Measurements from ENCODE around the gene AMPD3.
A peak's percentile ranks its signal among the peaks of the same experiment; 100 is the strongest.

Gene AMPD3

DNA sequence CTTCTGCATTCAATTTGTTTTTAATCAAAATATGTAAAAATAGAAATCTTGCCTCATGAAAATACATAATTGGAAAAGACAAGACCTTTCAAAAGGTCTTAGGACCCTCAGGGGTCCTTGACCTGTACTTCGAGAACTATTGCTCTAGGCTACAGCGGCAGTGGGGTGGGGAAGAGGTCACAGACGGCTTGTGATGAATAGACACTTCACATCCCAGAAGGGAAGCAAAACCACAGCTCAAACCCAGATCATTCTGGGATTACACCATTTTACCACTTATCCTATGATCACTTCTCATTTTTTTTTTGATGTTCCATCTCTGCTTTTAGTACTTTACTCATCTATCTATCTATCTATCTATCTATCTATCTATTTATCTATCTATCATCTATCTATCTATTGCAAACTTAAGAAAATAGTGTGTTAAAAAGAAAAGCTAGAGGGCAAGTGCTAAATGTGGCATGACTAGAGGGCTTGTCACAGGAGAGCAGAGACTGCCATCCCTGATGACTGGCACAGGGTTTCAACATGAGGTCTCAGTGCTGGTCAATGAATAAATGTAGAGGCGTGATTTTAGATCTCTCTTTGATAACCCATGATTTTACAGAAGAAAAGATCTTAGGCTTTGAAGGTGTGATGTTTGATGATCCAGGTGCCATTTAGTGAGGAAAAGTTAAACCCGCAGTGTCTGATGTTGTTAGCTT is 48.9 kb downstream of the AMPD3 start:
- DNase-seq (ENCODE audit: low read depth) = no peak

DNA sequence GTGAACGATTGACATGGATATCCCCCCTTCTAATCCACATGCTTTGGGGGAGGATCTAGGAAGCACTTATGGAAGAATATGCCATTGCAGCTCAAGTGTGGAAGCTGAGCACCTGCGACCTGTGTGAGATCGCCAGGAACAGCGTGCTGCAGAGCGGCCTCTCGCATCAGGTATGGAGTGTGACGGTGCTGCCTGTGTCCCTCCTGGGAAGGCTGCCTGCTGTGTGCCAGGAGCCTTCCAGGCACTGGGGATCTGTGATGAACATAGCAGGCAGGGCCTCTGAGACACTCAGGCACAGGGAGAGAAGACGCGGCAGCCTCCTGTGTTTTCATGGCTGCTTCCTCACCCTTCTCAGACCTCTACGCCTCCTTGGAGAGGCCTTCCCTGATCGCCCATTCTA is 49.4 kb downstream of the AMPD3 start:
- no peak for DNase-seq (ENCODE audit: low read depth)

DNA sequence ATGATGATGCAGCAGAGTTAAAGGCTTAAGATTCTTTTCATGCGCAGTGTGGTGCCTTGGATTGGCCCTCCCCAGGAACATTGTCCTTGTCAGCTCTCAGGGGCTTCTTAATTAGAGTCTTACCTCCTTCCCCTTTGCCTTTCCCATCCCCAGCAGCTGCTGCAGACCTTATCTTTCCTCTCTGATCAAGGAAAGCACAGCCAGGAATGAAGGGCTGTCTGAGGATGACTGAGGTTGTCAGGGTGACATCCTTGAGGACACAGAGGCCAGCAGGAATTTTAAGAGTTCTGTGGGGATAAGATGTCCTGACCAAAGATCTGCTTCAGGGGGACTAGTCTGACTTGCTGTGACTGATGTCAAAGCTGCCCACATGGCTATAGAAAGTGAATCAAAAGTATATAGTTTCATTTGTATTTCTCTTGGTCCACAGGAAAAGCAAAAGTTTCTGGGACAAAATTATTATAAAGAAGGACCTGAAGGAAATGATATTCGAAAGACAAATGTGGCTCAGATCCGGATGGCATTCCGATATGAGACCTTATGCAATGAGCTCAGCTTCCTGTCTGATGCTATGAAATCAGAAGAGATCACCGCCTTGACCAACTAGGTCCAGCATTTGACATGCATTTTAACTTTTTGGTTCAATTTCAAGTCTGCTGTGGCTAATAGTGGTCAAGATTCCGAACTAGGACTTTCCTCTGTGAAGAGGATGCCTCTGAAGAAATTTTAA is 50.4 kb downstream of the AMPD3 start:
- DNase-seq (ENCODE audit: low read depth) = no peak

DNA sequence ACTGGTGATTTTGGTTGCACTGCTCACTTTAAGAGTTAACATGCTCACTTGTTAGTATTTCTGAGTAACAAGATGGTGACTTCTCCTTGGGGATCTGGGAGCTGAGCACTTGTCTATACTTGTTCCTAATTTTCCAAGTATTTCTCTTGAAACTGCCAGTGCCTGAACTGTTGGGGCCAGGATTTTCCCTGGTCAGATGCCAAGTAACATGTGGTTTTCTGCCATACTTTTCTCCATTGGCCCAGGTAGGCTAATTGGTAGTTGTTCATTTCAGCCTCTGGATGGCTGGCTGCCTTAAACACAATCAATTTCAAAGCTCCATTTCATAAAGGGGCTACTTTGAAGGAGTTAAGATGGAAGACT is 50.9 kb downstream of the AMPD3 start:
- no peak for DNase-seq (ENCODE audit: low read depth)

DNA sequence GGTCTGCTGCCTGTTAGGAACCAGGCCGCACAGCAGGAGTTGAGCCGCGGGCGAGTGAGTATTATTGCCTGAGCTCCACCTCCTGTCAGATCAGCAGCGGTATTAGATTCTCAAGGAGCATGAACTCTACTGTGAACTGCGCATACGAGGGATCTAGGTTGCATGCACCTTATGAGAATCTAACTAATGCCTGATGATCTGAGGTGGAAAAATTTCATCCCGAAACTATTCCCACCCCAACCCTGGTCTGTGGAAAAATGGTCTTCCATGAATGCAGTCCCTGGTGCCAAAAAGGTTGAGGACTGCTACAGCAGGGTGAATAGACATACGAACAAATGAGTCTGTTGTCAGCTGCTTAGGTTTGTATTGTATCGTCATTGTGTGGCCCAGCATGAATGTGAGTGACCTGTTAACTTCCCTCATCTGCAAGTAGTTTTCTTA is 56.1 kb downstream of the AMPD3 start:
- no peak for DNase-seq (ENCODE audit: low read depth)

DNA sequence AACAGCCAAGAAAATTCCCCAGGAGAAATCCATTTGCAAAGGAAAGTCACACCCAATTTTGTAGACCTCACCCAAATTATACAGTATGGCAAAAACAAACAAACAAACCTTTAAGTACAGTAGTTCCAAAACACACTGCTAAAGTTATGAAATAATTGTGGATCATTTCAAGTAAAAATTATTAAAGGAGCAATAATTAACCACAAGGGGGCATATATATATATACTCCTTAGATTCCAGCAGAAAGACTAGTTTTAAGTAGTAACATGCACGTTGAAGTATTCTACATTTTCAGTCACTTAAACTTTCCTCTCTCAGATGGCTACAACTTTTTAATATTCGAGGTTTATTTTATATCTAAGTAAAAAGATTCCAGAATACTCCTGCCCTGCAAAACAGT is 59.1 kb downstream of the AMPD3 start:
- peak; percentile 66 for DNase-seq (ENCODE audit: low read depth)

DNA sequence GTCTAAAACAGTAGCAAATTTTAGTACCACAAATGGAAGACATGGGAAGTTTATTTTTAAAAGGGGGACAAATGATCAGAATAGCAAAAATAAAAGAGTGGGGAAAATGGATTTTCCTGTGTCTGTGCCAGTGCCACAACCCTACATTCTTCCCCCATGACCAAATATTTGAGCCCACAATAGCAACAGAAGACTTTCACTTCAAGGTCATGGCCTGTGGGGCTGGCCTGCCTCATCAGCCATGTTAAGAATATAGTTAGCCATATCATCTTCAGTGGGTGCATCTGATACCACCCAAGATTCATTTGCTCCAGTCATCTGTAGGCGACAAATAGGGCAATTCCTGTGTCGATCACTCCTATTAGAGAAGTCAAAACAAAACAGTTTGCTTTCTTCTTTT is 59.6 kb downstream of the AMPD3 start:
- peak; percentile 34 for DNase-seq (ENCODE audit: low read depth)

DNA sequence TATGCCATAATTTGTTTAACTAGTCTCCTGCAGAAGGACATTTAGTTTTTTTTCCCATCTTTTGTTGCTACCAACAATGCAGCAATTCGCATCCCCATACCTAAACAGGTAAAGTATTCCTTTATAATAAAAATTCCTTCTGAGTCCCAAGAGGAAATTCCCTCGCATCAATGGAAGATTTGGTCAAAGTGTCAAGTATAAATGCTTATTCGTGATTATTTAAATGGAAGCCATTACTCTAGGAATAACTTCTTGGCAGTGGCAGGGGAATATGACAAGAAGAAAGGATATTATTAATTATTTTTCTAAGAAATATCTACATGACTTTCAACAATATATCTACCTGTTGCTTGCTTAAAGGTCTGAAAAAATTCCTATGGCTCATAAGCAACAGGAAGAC is 60.4 kb downstream of the AMPD3 start:
- DNase-seq (ENCODE audit: low read depth) = no peak

DNA sequence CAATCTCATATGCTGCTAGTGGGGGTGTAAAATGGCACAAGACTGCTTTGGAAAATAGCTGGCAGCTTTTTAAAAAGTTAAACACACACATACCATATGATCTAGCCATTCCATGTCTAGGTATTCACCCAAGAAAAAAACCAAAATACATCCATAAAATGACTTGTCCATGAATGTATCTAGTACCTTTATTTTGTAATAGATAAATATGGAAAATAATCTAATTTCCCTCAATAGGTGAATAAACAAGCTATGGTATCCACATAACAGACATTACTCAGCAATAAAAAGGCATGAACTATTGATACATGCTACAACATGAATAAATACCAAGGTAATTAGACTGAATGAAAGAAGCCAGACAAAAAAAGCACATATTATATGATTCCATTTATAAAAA is 63.1 kb downstream of the AMPD3 start:
- DNase-seq (ENCODE audit: low read depth) = no peak

DNA sequence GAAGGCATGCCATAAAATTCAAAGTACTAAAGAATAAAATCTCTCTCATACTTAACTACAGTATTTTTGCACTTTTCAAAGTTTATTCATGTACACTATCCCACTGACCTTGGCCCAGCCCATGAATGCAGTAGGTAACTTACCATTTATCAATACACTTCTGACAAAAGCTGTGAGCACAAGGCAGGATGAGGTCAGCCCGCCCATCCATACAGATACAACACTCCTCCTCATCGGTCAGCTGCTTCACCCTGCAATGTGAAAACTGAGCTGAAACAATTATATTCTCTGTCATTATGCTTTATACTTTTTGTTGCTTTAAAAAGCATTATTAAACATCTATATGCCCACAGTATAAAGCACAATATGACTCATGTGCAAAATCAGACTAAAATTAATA is 63.8 kb downstream of the AMPD3 start:
- DNase-seq (ENCODE audit: low read depth) = no peak

DNA sequence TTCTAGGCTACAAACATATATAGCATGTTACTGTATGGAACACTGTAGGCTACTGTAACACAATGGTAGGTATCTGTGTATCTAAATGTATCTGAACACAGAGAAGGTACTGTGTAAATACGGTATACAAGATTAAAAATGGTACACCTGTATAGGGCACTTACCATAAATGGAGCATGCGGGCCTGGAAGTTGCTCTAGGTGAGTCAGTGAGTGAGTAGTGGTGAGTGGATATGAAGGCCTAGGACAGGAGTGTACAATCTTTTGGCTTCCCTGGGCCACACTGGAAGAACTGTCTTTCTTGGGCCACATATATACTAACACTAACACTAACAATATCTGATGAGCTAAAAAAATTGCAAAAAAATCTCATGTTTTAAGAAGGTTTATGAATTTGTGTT is 64.6 kb downstream of the AMPD3 start:
- DNase-seq (ENCODE audit: low read depth) = no peak

DNA sequence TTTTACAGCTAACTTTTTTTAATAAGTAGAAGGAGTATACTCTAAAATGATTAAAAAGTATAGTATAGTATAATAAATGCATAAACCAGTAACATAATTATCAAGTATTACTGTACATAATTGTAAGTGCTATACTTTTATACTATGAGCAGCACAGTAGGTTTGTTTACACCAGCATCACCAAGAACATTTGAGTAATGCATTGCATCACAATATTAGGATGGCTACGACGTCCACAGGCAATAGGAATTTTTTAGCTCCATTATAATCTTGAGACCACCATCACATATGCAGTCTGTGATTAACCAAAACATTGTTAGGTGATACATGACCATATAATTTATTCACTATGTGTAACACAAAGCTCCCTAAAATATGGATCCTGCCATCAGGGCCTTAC is 65.5 kb downstream of the AMPD3 start:
- DNase-seq (ENCODE audit: low read depth) = no peak

DNA sequence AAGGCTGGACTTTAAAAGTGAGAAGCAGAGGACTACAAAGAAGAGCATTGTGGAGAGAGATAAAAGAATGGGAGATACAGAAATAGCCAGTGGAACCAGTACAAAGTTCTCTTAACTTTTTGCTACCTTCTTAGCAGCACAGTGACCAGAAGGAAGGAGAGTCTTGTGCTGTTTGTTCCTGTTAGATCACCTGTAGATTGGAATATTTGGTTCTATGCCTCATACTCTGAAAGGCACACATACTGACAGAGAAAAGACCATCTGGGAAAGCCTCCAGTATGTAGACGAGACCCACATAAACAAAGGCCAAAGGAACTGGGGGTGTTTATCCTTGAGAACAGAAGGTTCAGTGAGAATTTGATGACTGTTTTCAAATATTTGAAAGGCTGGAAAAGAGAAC is 67.2 kb downstream of the AMPD3 start:
- DNase-seq (ENCODE audit: low read depth) = no peak

DNA sequence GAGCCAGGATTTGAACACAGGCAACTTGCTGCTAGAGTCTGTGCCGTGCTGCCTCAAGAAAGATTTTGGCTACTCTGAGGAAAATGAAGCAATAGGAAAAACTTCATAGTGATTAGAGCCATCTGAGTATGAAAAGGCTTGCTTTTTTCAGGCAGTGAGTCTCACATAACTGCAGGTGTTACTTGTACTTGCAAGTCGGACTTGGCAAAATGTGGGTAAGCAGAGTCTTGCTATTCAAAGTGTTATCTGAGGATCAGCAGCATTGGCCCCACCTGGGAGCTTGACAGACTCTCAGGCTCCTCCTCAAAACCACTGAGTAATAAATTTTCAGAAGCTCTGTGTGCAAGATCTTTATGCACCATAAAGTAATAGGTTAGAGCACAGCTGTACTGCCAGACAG is 67.9 kb downstream of the AMPD3 start:
- no peak for DNase-seq (ENCODE audit: low read depth)

DNA sequence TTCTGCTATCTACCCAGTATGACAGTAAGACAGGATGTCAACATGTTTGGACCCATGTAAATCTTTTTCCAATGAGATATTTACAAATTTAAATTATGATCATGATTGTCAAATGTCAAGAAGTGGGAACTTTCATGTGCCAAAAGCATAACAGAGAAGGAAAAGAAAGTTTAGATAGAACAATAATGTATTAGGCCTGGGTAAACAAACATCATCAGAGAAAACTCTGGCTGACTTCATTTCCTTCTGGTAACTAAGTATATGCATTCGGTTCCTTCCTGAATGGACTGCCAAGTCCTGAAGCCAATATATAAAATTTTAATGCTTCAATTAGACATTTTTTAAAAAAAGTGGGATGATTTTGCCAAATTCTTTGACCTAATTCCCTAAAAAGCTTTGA is 69.4 kb downstream of the AMPD3 start:
- no peak for DNase-seq (ENCODE audit: low read depth)

DNA sequence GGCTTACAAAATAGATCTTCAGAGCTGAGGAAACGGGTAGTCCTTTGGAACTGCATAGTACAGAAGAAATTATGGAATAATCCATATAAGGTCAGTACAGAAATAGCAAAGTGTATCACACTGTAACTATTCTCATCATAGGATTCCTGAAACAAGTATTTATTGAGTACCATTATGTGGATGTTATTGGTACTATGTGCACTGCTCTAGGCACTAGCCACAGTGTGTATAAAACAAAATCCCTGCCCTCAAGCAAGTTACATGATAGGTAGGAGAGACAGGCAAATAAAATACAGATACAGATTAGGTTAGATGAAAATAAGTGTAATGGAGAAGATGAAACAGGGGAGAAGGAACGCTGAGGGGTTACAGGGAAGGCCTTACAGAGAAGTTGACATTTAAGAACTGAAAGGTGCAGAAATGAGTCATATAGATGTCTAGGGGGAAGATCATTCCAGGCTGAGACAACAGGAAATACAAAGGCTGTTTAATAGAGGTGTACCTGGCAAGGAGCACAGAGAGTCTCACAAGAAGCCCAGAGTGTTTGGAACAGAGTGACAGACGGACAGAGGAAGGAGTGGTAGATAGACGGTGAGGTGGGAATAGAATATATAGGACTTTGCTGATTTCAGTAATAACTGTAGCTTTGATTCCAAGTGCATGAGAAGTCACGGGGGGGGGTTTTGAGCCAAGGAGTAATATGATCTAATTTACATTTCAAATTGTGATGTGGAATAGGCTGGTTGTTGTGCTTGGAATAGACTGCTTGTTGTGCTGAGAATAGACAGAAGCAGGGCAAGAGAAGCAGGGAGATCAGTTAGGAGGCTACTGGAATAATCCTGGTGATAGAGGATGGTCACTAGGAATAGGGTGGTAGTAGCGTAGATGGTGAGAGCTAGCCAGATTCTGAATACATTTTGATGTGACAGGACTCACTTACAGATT is 72.2 kb downstream of the AMPD3 start:
- DNase-seq (ENCODE audit: low read depth) = peak; percentile 38

DNA sequence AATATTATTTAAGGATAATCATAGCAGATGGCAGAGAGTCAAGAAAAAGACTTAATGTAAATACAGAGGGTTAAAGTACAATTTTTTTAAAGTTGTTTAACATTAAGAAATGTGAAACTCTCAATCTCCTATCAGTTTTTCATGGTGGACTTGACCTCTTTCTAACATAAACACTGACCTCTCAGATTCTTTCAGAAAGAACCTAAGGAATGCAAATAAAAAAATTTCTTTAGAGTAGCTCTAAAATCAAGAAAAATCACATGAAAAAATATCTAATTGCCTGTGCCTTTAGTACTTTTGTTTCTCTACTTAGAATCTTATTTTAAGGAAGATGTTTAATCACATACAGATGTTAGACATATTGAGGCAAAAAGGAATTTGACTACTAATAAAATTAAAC is 73.1 kb downstream of the AMPD3 start:
- DNase-seq (ENCODE audit: low read depth) = no peak

DNA sequence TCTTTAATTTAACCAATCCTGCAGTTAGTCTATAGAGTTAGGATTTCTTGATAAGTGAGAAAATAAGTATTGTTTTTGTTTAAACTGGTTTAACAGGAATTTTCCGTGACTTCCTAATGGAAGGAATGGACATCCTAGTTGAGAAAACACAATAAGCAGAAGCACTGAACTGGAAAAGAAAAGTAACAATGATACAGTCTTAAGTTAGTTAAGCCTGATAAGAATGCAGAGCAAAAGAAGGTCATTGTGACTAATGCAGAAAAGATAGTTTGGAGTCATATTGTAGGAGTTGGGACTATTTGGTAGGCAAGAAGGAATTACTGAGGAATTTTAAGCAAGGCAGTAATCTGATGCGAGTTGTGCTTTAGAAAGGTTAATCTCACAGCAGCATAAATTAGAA is 74.2 kb downstream of the AMPD3 start:
- peak; percentile 23 for DNase-seq (ENCODE audit: low read depth)

DNA sequence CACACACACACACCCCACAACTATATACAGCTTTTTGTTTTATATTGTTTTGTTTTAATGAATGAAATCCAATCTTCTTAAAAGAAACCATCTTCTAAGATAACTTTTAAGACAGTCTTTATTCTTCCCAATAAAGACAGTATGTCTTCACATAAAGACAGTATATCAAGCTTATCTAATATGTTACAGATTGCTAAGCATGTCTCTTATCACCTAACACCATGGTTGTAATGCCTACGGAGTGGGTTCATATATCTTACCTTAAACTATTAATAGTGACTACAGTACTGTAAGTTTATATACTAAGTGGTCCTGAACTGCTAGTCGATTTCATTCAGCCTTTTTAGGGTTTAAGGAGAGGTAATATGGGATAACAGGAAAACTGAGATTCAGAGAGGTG is 77.5 kb downstream of the AMPD3 start:
- DNase-seq (ENCODE audit: low read depth) = no peak

DNA sequence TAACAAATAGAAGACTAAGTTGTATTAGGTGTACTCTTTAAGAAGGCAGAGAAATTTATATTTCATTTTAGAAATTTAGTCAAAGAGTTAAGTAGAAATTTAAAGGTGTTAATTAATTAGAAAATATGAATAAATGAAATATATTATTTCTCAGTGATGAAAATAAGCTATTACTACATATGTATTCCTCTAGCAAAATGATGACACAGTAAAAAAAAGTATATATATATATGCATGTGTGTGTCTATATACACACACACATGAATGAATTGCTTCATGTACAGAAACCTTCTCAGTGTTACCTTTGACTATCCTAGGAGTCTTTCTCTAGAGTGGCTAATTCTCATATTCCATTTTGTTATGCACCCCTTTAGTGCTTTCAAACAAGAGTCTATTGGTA is 78.3 kb downstream of the AMPD3 start:
- DNase-seq (ENCODE audit: low read depth) = no peak

DNA sequence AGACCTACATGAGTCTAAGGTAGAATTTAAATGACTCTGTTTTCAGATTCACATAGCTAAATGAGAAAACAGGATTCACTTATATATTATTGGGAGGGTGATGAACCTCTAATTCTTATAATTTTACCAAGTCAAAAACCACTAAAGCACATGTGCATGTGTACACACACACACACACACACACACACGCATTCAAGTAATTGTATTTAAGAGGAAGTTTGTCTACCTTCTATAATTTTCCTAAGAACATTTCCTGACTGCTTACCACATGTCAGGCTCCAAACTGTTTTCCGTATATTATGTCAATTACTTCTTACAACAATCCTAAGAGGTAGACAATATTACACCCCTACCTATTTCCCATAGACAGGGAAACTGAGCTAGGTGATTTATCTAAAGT is 79.3 kb downstream of the AMPD3 start:
- DNase-seq (ENCODE audit: low read depth) = no peak

DNA sequence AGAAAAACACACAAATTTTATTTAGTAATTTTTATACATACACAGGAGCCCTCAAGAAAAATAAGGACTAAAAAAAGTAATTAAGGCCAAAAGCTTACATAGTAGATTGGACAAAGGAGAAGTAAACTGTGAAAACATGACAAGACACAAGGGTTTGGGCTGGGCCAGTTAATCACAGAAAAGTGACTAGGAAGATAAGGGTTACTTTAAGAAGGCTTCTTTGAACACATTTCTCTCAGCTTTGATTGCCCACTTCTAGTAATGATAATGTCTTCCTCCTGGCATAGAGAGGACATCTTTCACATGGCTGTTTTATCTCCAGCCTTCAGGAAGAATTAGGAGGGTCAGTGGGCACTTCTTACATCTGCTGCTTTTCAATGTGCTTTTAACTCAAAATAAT is 82.5 kb downstream of the AMPD3 start:
- DNase-seq (ENCODE audit: low read depth) = no peak

DNA sequence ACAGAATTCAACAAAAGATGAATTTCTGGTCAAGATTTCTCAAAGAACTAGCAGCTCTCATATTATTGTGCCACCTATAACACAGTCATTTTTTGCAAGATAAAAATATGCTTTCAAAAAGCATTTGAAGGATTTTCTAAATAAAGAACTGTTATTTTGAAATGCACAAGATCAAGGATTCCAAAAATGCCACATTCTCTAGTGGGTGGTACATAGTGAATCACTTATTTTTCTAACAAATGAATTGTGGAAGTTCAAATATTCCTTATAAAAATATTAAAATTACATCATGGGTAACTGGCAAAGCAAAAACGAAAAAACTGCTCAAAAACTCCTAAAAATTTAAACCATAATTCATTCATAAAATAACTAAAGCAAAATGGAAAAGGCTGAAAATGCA is 83.9 kb downstream of the AMPD3 start:
- no peak for DNase-seq (ENCODE audit: low read depth)
